Endothelial cell of umbilical vein (primary cell): ENCODE data around the gene HMGXB4.

Experiments used
- CTCF ChIP-seq, 2 donors: IDR thresholded peaks; 1 replicate in 1 of 2; 2 replicates in 1 of 2; pipeline ENCODE4 v1.5.1; 2011; ENCODE audit warnings: low read length in 2 of 2, mild to moderate bottlenecking in 2 of 2, moderate library complexity in 2 of 2, control low read depth in 1 of 2, inconsistent platforms in 1 of 2, low read depth in 1 of 2; ENCODE audit not compliant: insufficient read depth in 1 of 2; ENCODE audit errors: extremely low read depth in 1 of 2
- EZH2 ChIP-seq: IDR thresholded peaks from 2 replicates; pipeline ENCODE4 v1.6.1; 2012; ENCODE audit warnings: borderline replicate concordance, low read depth, mild to moderate bottlenecking, moderate library complexity, low read length, inconsistent platforms; ENCODE audit not compliant: severe bottlenecking
- FOS ChIP-seq: IDR thresholded peaks from 2 replicates; pipeline ENCODE4 v1.6.1; 2011; ENCODE audit warnings: mild to moderate bottlenecking, low read length, moderate library complexity, borderline replicate concordance; ENCODE audit not compliant: insufficient read depth
- GATA2 ChIP-seq: IDR thresholded peaks from 2 replicates; pipeline ENCODE4 v1.7.0; 2011; ENCODE audit warnings: low read depth, mild to moderate bottlenecking, moderate library complexity, mixed read lengths, low read length; ENCODE audit not compliant: insufficient read length, insufficient read depth
- MYC ChIP-seq: IDR thresholded peaks from one replicate; pipeline ENCODE4 v1.6.1; 2011; ENCODE audit warnings: mild to moderate bottlenecking, low read depth, low read length
- POLR2A ChIP-seq: IDR thresholded peaks from 2 replicates; pipeline ENCODE4 v1.6.1; 2012; ENCODE audit warnings: low read depth, mild to moderate bottlenecking, control low read depth, low read length
- POLR2AphosphoS5 ChIP-seq: IDR thresholded peaks from 2 replicates; pipeline ENCODE4 v1.6.1; 2012; ENCODE audit warnings: low read depth, mild to moderate bottlenecking, control low read depth, low read length, moderate library complexity; ENCODE audit not compliant: insufficient read depth
- TF ChIP-seq, protein P1 (sequence below): IDR thresholded peaks from 2 replicates; pipeline ENCODE4 v1.6.1; 2011; ENCODE audit not compliant: insufficient read depth, insufficient read length

GRCh38 chr22:35296051-35296450 lies 38.8 kb downstream of the HMGXB4 start:
- TF ChIP-seq POLR2A (no peak), CTCF (IDR thresholded peaks at IDR 0.05; ENCODE audit: extremely low read depth in 1 of 2, insufficient read depth in 1 of 2, low read depth in 1 of 2, low read length in 2 of 2) (no peak), EZH2 (no peak), POLR2AphosphoS5 (no peak), FOS (no peak), MYC (no peak), GATA2 (no peak)
- TF ChIP-seq, protein P1, sequence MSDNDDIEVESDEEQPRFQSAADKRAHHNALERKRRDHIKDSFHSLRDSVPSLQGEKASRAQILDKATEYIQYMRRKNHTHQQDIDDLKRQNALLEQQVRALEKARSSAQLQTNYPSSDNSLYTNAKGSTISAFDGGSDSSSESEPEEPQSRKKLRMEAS: no peak
